ENCODE measurements around the gene PDPN. TPM values are rescaled to one million over a fixed set of nuclear protein-coding genes. Genes with fewer than 3 reads are reported as not detected.

Gene PDPN
- total and polyA plus RNA-seq, 2 of the 4 experiments (the other 2 are of a cell fraction): 0.31 TPM; not detected in 1

GRCh38 chr1:13587256-13588030 lies 3.8 kb downstream of the PDPN start:
- H3K4me3 ChIP-seq (ENCODE audit: insufficient read depth, low read depth, low read length): no peak overlapping the region
- H4K8ac ChIP-seq (ENCODE audit: low read depth in 2 of 2, low read length in 2 of 2): no peak overlapping the region
- no peak overlapping the region for H3K4ac ChIP-seq (ENCODE audit: low read depth, low read length)
- H3K23ac ChIP-seq (ENCODE audit: low read depth, low read length): no peak overlapping the region
- DNase-seq (no peak), ATAC-seq (ENCODE audit: low read depth) (no peak)
- H2AK9ac ChIP-seq (replicated peaks; ENCODE audit: low read depth, low read length, poor library complexity): no peak overlapping the region
- H2AK5ac ChIP-seq (ENCODE audit: low read depth, low read length): no peak overlapping the region
- no peaks in the 10 kb centered on the region for H3K4me1 ChIP-seq (ENCODE audit: control insufficient read depth, insufficient read depth, low read length)
- H2AFZ ChIP-seq (replicated peaks; ENCODE audit: low read length, poor library complexity): no peak overlapping the region
- no peak overlapping the region for H3K14ac ChIP-seq (replicated peaks; ENCODE audit: low read depth, low read length)
- no peaks in the 10 kb centered on the region for H4K20me1 ChIP-seq (ENCODE audit: insufficient read depth, low read length)
- no peak overlapping the region for H3K56ac ChIP-seq (ENCODE audit: extremely low read depth, insufficient read depth, low read length)
- H4K5ac ChIP-seq (ENCODE audit: low read depth, low read length): no peak overlapping the region
- no peaks in the 10 kb centered on the region for H3K9me1 ChIP-seq (ENCODE audit: insufficient read depth, low read length)
- H4K91ac ChIP-seq (ENCODE audit: insufficient read depth, low read depth, low read length): no peak overlapping the region
- no peak for TF ChIP-seq NFE2L2 (IDR thresholded peaks at IDR 0.05; ENCODE audit: low read depth, low read length)
- TF ChIP-seq CTCF (conservative IDR thresholded peaks at IDR 0.05; ENCODE audit: low read depth, low read length): no peak
- TF ChIP-seq RAD21 (IDR thresholded peaks at IDR 0.05; ENCODE audit: low read length): no peak
- no peak for TF ChIP-seq BHLHE40 (IDR thresholded peaks at IDR 0.05; ENCODE audit: low read depth, low read length)
- no peak for TF ChIP-seq FOS (IDR thresholded peaks at IDR 0.05; ENCODE audit: low read depth, low read length)
- TF ChIP-seq SMC3 (IDR thresholded peaks at IDR 0.05; ENCODE audit: low read depth, low read length): no peak
- TF ChIP-seq ELK1 (IDR thresholded peaks at IDR 0.05; ENCODE audit: borderline replicate concordance, low read depth, low read length): no peak
- TF ChIP-seq CEBPB (IDR thresholded peaks at IDR 0.05; ENCODE audit: low read depth, low read length): no peak
- TF ChIP-seq MXI1 (IDR thresholded peaks at IDR 0.05; ENCODE audit: borderline replicate concordance, low read depth, low read length): no peak
- no peak for TF ChIP-seq CHD1 (IDR thresholded peaks at IDR 0.05; ENCODE audit: low read depth, low read length)
- no peak for TF ChIP-seq RCOR1 (IDR thresholded peaks at IDR 0.05; ENCODE audit: insufficient replicate concordance, low read length)
- no peak for TF ChIP-seq USF2 (IDR thresholded peaks at IDR 0.05; ENCODE audit: low read depth, low read length)
- no peak for TF ChIP-seq MAFK (IDR thresholded peaks at IDR 0.05; ENCODE audit: low read depth, low read length)
- no peak overlapping the region for H2BK20ac ChIP-seq (ENCODE audit: low read depth, low read length)
- no peak overlapping the region for H3K27ac ChIP-seq (ENCODE audit: insufficient read depth, low read length)
- no peaks in the 10 kb centered on the region for H3K27me3 ChIP-seq (ENCODE audit: control insufficient read depth, insufficient read depth, low read length)
- no peaks in the 10 kb centered on the region for H3K36me3 ChIP-seq (ENCODE audit: control insufficient read depth, insufficient read depth, low read length)
- H3K9ac ChIP-seq (ENCODE audit: low read depth, low read length): no peak overlapping the region
- ChIA-PET POLR2A (ENCODE audit: unreplicated experiment) (no interaction called here), CTCF (no interaction called here)
- no peak overlapping the region for H3K18ac ChIP-seq (ENCODE audit: low read depth, low read length)
- no peak overlapping the region for H2BK120ac ChIP-seq (ENCODE audit: low read depth, low read length)
- dilution Hi-C loops (cut with HindIII; ENCODE audit: low sequenced_read_pairs, unreplicated experiment): no loop called here
- in situ Hi-C loops (cut with MboI; ENCODE audit: low sequenced_read_pairs): no loop called here
- no peak overlapping the region for H2BK15ac ChIP-seq (ENCODE audit: low read depth, low read length)
- H3K9me3 ChIP-seq (ENCODE audit: control insufficient read depth, insufficient read depth, low read length): peaks cover 10% of the 10 kb centered on the region; the same call in 1 of the 2 replicates
- no TSS peak for BruUV-seq (replicated peaks)
- intact Hi-C loops (cut with micrococcal nuclease): no loop called here
- H3K79me1 ChIP-seq (ENCODE audit: low read depth in 1 of 2, low read length in 2 of 2): no peaks in the 10 kb centered on the region
- whole genome bisulfite sequencing, 2 experiments (ENCODE audit: extremely low coverage in 2 of 2, insufficient read length in 1 of 2): 35% methylated on average over 3 of the region's 9 CpGs; no CpG with 5 or more reads in 1 of the 2 experiments
- H2BK5ac ChIP-seq (ENCODE audit: low read depth, low read length, poor library complexity, severe bottlenecking): no peak overlapping the region
- H3K4me2 ChIP-seq (ENCODE audit: low read depth, low read length): no peak overlapping the region

All from IMR-90 (cell line).